ENCODE measurements around the gene ITGA7.

GRCh38 chr12:55733021-55733555, 25.4 kb upstream of the ITGA7 start:
- TF ChIP-seq, protein P1, sequence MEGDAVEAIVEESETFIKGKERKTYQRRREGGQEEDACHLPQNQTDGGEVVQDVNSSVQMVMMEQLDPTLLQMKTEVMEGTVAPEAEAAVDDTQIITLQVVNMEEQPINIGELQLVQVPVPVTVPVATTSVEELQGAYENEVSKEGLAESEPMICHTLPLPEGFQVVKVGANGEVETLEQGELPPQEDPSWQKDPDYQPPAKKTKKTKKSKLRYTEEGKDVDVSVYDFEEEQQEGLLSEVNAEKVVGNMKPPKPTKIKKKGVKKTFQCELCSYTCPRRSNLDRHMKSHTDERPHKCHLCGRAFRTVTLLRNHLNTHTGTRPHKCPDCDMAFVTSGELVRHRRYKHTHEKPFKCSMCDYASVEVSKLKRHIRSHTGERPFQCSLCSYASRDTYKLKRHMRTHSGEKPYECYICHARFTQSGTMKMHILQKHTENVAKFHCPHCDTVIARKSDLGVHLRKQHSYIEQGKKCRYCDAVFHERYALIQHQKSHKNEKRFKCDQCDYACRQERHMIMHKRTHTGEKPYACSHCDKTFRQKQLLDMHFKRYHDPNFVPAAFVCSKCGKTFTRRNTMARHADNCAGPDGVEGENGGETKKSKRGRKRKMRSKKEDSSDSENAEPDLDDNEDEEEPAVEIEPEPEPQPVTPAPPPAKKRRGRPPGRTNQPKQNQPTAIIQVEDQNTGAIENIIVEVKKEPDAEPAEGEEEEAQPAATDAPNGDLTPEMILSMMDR (IDR thresholded peaks at IDR 0.05): no peak
- no peak for TF ChIP-seq POLR2A (IDR thresholded peaks at IDR 0.05)
